Stimulated activated CD4-positive, alpha-beta T cell treated with anti-CD3 and anti-CD28 coated beads, Interleukin-2, amount 100 ng/mL, for 48 hours (primary cell): ENCODE results near the gene CLCN5.

Source experiments
- DNase-seq, 2 donors: peaks; one replicate each; pipeline ENCODE4 v3.0.0-alpha.2; 2020

Gene CLCN5

DNA sequence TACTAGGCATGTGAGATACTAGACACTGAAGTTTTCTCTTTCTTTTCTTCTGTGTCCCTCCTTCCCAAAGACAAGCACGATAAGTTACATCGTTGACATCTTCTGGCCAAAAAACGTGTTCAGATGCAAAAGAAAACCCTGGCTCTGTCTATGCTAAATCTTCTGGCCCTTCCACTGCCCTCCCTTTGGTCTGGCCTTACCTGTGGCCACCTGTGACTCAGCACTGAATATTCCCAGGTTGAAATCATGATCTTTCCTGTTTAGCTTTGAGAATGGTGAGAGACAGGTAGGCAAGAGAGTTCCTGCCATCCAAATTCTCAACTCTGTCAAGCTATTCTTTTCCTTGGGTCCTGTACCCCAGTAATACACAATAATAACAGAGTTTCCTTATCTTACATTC lies 12.3 kb downstream of the CLCN5 start:
- DNase-seq: no peak

DNA sequence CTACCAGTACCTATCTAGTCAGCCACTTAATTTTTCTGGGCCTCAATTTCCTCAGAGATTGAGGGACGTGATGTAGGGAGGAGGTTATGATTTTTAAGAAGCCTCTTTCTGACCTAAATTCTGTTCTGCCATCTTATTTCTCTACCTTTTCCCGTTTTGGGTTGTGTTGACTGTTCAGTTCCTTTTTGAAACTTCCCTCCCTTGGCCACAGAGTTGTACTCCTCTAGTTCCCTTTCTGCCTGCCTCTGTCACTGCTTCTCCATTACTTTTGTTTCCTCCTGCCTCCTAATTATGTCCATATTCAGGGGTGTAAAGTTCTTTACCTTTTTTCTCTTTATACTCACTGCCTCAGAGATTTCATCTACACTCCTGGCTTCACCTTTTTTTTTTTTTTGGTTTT lies 25.4 kb downstream of the CLCN5 start:
- DNase-seq: no peak

DNA sequence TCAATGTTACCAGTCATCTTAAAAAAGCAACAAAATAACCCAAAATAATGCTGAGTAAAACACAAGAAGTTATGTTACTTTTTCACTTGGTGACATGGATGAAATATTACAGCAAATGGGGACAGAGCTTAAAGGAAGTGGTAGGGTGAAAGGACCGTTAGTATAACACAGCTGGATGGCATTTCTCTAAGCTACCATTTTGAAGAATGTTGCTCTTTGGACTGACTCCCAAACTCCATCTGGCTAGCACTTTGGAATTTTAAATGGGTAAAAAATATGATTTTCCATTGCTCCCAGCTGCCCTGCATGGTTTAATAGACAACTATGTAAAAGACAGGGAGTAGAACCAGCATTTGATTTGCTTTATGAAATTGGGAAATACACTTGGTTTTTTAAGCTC lies 27.6 kb downstream of the CLCN5 start:
- DNase-seq: no peak

DNA sequence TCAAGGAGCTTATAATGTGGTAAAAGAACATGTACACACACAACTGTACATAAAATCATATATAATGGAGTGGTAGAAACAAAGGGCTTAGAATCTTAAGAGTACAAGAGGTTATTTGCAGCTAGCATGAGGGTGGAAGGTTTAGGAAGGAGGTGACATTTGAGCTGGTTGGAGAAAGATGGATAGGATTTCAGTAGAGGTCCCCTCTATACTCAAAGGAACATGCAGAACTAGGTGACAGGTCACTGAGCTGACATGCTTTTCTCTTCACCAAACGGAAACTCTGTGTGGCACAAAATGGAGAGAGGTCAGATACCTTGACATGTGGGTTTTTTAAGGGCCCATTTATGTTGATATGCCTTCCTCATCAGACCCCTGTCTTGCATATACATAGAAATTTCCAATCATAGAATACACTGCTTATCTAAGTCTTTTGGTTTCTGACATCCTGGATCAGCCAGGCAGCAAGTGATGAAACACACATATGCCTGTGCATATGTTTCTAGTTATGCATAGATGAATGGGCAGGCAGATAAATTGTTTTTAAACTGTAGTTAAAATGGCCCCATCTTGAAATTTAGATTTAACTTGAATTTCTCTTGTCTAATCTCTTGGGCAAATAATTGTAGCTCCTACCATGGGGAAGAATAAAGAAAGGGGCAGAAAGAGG lies 29.3 kb downstream of the CLCN5 start:
- DNase-seq: no peak

DNA sequence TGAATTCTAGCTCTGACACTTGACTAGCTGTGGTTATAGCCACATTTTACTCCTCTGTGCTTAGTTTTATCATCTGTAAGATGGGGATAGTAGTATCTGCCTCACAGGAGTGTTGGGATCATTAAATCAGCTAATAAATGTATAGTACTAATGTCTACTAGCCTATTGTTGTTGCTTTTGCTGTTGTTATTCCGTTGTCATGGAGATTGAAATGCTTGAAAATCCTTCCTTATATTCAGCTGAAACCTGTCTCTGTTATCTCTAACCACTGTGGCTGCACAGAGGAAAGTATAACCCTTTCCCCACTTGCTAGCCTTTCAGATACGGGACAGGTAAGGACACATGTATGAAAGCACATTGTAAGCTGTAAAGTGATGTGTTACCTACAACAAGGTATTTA lies 33.9 kb downstream of the CLCN5 start:
- no peak for DNase-seq

DNA sequence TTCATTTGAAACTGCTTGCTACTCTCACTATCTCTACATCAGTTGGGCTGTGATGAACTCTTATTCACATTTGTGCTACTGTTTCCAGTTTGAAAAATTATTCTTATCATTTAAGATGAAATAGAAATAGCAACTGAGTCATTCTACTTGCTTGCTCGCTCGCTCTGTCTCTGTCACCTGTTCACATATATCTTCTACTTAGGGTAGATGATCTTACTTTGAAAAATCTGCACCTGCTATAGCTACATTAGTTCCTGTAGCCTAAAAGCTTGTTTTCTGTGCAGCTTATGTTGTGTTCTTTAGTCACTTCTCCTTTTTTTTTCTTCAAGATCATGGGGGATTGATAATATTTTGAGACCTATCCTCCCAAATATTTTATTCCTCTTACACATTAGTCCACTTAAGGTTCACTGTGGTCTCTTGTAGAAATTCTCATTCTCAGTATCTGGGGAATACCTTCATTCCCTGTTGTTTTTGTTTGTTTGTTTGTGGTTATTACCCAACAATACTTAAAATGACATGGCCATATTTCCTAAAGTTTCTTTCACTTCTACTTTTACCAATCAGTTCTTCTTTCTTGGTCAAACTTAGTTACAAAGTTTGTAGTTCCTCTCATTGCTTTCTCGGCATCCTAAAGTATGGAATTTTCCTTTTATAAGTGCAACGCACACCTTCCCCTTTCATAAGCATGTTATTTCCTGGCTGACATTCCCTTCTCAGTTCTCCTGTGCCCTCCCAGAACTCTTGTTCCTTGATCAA lies 36.5 kb downstream of the CLCN5 start:
- DNase-seq: no peak

DNA sequence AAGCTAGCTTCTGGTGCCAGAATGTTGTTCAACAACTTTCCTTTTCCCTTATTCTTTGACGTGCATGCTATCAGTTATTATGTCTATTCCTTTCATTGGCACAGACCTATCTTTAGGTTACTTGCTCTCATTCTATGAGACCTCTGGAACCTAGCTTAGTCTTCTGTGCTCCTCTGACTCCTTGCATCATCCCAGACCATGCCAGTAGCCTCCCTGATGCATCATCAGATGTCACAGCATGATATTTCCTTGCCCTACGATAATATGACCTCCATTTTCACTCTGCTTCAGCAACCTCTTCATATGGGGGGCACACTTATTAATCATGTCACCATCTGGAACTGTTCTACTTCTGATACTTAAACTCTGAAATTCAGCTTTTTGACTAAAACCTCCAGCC lies 37.2 kb downstream of the CLCN5 start:
- no peak for DNase-seq

DNA sequence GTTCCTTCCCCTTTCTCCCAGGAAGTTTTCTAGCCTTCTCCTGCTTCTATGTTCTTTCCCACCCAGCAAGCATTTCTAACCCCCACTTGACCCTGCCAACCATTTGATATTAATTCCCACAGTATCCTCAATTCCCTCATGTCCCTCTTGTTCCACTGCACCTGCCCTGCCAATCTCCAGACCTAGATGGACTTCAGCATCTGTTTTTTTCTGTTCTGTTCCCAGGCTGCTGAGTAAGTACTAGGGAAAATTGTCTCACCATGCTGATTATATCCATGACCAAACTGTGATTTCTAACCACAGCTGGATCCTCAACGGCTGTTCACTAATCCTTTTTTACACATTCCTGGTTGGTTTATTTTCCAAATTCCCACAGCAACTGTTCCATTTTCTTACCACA lies 37.7 kb downstream of the CLCN5 start:
- DNase-seq: no peak

DNA sequence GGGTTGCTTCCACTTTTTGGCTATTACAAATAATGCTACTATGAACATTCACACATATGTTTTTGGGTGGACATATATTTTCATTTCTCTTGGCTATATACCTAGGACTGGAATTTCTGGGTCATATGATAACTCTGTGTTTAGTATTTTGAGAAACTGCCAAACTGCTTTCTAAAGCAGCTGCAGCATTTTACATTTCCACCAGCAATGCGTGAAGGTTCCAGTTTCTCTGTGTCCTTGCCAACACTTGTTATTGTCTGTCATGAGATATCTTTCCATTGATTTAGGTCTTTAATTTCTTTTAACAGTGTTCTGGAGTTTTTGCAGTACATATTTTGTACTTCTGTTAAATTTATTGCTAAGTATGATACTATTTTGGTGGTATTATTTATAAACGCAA lies 48.3 kb downstream of the CLCN5 start:
- DNase-seq: no peak

DNA sequence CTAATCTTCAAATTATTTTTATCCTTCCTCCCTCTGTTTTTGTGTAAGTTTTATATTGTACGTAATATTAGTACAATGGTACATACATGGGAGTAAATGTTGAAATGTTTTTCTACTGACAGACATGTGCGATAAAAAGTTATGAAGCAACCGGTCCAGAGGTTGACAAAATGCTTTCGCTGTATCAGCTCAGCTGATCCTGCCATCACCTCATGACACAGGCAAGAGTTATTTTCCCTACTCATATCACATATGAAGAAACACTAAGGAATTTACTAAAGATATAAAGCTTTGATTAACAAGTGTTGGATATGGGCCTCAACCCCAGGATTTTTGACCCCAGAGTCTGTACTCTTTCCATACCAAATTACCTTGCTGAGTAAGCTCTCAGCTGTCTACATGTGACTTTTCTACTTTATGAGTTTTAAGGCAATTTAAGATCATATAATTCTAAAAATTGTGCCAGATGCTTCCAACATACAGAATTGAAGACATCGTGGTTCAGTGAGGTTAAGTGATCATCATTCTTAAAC lies 50.0 kb downstream of the CLCN5 start:
- DNase-seq: no peak

DNA sequence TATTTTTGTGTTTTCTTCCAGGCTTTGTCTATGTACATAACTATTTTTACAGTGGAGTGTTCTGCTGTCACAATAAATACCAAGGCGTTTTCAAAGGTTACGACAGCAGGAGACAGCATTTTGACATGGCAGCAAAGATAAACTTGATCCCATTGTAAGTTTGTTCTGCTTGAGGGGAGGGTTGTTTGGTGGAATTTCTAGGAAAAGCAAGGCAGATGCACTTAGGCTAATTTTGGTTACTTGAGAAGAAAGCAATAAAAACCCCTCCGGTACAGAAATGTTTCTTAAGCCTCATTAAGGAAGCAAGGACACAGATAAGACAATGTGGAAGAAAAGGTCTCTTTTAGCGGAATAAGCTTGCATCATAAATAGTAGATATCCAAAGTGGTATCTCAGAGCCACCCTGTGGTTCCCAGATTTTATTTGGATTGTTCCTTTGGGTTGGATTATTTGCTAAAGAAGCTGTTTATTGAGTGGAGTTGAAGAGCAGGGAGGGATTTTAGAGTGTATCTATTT lies 54.3 kb downstream of the CLCN5 start:
- DNase-seq: no peak

DNA sequence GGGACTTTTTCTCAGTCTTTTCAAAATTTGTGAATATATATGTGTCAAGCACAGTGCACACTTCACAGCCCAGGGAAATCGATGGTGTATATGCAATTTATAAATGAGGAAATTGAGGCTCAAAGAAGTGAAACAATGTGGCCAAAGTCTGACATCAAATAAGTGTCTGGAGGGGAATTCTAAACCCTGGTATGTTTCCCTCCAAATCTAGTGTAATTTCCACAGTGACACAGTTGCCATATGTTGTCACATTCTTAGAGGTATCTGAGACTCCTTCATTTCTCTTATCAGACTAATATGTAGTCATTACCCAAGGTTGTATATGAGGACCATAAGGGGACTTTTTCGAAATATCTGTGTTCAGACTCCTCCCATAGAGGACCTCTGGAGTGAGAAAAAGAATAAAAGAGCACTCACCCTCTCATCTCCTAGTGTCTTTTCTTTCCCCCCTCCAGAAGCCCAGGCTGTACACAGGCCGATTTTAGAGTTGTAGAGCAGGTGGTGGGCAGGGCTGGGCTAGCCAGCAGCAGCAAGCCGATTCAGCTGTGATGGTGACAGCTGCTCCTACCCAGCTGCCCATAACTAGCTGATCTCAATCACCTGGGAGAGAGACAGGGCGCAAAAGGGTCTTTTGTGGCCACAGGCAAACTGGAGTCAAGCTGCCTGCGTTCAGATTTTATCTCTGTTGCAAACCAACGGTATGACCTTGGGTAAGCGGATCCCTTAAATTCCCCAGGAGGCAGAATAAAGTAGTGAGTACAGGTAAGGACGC lies 55.1 kb downstream of the CLCN5 start:
- no peak for DNase-seq

DNA sequence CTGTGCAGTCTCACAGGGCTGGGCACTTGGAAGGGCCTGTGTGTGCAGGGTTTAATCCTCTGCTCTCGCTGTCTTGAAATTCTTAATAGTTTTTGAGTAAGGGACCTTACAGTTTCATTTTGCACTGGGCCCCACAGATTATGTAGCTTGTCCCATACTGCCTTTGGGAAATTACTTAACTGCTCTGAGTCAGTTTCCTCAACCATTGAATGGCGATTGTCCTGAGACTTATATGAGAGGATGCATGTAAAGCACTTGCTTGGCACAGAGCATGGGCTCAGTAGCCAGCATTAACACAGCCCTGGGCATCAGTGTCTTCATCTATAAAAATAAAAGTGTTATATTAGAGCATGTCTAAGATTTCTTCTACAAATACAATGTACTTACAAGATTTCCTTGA lies 55.8 kb downstream of the CLCN5 start:
- no peak for DNase-seq

DNA sequence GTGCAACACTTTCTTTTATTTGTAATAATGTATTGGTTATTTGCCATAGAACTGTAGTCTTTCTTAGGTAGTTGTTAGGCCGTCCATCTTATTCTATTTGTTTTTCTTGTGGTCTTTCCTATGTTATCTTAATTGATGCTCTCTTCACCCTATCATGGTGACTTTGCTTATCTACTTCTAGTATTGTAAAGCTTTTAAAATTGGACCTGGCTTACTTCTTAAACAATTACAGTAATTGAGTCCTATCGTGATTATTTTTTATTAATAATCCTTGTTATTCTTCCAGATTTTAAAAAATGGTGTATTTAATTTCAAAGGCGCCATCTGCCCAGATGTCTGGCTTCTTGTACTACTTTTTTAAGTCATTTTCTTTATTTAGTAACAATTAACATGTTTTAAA lies 63.7 kb downstream of the CLCN5 start:
- no peak for DNase-seq

DNA sequence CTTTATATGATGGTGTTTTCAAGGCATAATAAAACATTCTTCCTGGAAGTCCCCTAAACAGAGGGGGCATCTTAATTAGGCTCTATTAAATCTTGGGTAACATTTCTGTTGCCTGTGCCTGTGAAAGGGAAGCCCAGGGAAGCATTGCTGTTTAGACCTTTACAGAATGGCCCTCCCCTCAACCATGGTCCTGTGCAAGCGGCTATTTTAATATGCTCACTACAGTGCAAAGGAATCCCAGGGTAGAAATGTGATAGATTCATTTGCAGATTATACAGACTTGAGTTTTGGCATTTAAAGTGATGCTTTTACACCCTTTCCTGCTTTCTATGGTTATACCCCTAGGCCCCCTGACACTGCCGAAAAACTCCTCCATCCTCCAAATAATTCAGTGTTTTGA lies 65.3 kb downstream of the CLCN5 start:
- no peak for DNase-seq

DNA sequence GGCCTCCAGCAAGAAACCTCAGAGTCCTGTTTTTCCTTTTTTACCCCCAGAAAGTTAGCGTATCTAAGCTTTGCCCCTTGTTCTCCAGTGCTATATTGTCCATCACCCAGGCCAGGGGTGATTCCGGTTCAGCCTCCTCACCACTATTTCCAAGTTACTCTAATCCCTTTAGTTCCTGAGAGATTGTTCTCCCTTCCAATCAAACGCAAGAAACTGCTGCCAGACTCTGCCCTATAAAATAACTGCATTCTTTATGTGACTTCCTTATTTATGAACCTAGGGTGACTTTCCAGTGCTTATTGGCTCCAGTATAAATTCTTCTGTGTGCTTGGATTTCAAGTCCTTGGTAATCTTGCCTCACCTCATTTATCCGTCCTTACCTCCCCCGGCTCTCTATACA lies 65.7 kb downstream of the CLCN5 start:
- no peak for DNase-seq

DNA sequence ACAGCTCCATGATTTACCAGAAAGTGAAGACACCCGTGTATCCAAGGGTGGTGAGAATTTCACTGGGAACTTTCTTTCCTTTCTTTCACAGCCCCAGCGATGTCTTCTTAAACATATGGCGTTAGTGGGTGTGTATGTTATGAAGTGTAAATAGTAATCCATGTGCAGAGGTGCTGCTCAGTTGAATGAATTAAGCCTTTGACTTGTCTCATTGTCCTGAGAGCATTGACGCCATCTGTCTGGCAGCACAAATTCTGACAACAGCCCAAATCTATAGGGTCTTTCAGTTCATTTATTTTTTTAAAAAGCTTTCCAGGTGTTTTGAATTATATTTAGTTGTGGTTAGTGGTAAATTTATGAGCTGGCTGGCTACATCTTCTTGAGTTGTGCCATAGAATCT lies 69.4 kb downstream of the CLCN5 start:
- no peak for DNase-seq

DNA sequence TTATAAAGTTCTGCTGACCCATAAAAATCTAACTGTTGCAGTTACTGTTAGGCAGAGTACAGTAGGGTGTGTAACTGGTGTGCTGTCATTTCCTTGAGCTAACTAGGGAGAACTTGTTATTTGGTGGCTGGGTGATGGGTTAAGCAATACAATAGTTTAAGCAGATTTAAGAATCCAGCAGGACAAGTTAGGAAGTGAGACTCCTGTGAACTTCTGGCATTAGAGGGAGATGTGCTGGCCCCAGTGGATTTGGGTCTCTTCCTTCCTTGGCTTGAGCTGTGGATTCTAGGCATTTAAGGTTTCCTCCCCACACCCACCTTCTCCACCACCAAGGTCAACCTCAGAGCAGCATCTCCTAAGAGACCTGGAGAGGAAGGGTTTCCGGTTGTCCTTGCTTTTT lies 70.5 kb downstream of the CLCN5 start:
- no peak for DNase-seq

DNA sequence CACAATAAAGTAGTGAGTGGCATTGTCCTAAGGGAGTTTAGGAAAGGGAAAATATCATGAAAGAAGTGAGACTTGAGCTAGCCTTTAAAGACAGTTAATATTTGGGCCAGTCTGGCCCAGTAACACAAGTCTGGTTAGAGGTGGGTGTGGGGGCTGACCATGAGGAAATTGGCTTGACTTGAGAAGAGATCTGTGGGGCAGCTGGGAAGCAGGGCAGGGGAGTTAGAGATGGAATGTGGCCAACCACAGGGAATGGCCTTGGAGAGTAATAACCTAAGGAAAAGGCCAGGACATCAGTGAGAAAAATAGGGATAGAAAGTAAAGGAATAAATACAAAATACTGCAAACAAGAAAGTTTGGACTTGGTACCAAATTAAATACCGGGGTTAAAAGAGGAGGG lies 71.3 kb downstream of the CLCN5 start:
- no peak for DNase-seq

DNA sequence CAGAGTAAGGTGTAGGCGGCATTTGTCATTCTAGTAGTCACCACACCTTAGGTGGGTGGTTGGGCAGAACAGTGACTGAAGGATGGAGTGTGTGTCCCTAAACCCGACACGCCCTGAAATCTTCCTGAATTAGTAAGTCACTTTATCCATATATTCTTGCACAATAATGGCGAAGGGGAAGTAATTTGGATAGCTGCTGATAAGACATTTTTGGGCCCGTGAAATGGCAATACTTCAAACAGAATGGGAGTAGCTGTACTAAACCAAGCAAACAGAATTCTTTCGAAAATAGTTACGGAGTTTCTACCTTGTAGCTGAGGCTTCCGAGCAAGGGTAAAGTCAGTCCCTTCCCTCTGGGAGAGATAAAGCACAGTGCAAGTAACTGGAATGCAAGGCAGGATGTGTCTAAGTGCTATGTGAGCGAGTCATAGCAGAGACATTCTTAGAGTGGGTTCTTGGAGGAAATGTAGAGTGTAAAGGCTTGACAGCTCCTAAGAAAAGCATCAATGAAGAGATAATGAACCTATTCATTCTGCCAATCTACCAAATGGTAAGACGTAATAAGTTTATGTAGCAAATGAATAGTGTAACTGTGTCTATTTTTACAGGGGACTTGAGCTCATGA lies 72.8 kb downstream of the CLCN5 start:
- no peak for DNase-seq

DNA sequence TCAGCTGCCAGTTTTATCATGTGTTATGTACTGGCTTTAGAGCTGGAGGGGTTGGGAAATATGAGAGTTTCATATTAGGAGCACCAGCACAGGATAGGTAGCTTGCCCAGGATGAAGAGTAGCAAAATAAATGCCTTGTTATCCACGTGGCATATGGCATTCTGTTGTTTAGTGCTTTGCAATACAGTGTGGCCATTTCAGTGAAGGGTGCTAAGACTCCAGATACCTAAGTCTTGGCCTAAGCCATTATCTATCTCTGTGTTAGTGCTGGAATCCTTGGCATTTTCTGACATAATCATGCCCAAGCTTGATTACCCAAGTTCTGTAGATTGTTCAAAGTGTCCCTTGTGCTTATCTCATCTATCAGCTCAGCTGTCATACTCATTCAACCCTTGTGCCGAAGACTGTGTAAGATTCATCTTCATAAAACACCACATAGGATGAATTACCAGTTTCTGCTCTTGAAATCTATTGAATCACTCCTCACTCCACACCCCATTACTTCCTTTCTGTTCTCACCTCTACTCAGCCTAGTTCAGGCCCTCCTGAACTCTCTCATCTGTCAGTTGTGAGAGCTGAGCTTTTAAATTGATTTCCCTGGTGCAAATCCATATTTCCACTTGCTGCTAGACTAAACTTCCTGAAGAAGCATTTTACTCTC lies 73.5 kb downstream of the CLCN5 start:
- no peak for DNase-seq

DNA sequence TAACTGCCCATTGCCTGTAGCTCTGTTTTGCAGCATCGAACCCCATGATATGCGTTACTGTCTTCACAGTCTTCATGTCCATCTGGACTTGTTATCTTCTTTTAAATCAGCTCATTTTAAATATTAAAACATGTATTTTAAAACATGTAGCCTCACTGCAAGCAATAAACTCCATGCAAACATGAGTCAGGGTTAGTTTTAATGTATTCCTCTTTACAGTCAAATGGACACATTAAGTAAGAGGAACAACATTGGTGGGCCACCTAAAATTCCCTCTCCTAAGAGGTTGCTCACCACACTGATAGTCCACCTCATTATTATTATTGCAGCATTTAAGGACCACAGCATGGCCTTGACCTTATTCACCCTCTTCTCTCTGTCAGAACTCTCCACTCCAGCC lies 74.1 kb downstream of the CLCN5 start:
- no peak for DNase-seq

DNA sequence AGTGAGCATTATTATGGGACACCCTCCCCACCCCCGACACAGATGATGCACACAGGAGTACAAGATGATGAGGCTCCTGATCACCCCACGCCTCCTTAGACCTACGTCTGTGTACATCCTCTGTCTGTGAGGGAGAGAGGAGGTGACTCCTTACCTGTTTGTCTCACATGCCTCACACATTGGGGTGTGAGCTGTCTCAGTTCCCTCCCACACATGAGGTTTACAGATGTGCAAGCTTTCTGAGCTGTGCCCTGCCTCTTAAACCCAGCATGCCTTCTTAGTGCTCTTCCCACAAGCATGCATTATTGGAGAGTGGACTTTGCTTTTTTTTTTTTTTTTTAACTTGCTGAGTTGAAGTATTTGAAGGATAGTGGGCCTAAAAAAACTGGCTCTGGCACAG lies 76.7 kb downstream of the CLCN5 start:
- DNase-seq: no peak
